GM18951 (cell line): ENCODE data around the gene TERB1.

Experiments
- POLR2A ChIP-seq: IDR thresholded peaks from 4 replicates; pipeline ENCODE4 v1.6.1; 2011; ENCODE audit warnings: mild to moderate bottlenecking; ENCODE audit not compliant: insufficient read length, insufficient read depth; ENCODE audit errors: extremely low read depth
- in situ Hi-C: fragments of 300-500 bp; cut with MboI; formaldehyde crosslinking; loops from one replicate; pipeline ENCODE4 v1.12.0; 2022; ENCODE audit warnings: low sequenced_read_pairs, mixed read lengths, inconsistent platforms; ENCODE audit not compliant: unreplicated experiment

Gene TERB1

GRCh38 chr16:66801320-66802105 lies at the start of gene TERB1:
TSS of gene TERB1 (minus strand) at chr16:66801584. CDS start at chr16:66796798, 4,786 bp downstream.
- TF ChIP-seq POLR2A = no peak
- in situ Hi-C loops = no loop called here

GRCh38 chr16:66850115-66850815 lies 48.9 kb upstream of the TERB1 start:
- no peak for TF ChIP-seq POLR2A
- in situ Hi-C loops = loop anchor here (25.0 kb wide), 1 partner anchor 438 kb away; no protein-coding TSS in a partner anchor

DNA sequence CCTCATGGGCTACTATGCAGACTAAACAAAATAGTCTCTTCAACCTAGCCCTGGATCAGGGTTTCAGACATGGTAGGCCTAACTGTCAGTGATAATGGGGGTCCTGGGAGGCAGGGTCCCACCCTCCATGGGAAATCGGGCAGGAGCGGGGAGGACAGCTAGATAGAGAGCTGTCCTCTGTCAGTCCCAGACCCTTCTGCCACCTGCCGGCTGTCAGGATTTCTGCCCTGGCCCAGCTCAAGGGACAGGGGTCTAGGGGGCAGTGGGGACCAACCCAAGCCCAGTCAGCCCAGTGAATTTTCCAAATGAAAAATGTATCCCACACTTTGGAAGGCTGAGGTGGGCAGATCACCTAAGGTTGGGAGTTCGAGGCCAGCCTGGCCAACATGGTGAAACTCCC lies 48.2 kb upstream of the TERB1 start:
- TF ChIP-seq POLR2A = no peak
- in situ Hi-C loops = no loop called here

- no peak for TF ChIP-seq POLR2A
- in situ Hi-C loops = no loop called here
Observed at GRCh38 chr16:66849021-66849420, 47.6 kb upstream of the TERB1 start.

GRCh38 chr16:66848172-66848571 lies 46.8 kb upstream of the TERB1 start:
- no peak for TF ChIP-seq POLR2A
- in situ Hi-C loops = no loop called here

DNA sequence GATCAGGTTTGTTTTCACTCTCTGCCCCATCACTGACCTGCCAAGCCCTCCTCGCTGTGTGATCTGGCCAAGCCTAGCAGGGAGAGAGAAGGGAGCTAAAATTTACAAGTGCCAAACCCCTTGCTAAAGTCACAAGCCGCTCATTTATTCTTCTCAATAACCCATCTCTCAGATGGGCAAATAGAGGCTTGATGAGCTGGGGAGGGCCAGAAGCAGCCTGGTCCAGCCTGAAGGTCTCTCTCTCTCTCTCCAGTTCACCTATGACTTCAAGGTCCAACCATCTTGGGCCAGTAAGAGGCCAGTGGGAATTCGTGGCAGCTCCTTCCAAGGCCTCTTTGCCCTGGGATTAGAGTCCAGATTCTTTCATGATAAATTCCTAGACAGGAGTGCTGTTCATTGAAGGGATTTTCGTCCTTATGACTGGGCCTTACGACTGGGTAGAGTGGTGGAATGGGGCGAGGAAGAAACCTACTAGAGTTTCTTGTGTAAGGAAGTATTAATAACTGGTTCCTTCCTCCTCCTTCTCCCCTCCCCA lies 46.2 kb upstream of the TERB1 start:
- in situ Hi-C loops = no loop called here
- TF ChIP-seq POLR2A = no peak

- TF ChIP-seq POLR2A = no peak
Observed at GRCh38 chr16:66846831-66847230, 45.4 kb upstream of the TERB1 start.

GRCh38 chr16:66846266-66846665 lies 44.9 kb upstream of the TERB1 start:
- in situ Hi-C loops = no loop called here
- TF ChIP-seq POLR2A = no peak

More at GRCh38 chr16:66846831-66847230, 45.4 kb upstream of the TERB1 start:
- in situ Hi-C loops = no loop called here

DNA sequence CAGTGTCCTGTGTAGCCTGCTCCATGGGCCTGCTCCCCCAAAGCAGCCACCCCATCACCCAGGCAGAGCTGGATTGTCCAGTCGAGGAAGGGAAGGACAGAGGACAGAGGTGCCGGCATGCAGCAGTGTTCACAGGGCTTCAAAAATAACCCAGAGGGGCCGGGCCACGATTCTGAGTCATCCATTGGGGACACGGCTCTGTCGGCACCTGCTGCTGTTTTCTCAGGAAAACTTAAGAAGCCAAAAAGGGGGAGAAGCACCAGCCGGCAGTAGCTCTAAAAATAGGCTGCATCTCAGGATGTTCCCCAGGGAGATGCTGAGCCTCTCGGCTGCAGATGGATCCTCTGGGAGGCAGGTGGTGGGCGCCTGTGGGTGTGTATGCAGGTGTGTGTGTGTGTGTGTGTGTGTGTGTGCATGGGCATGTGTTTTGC lies 44.4 kb upstream of the TERB1 start:
- in situ Hi-C loops = no loop called here
- no peak for TF ChIP-seq POLR2A

DNA sequence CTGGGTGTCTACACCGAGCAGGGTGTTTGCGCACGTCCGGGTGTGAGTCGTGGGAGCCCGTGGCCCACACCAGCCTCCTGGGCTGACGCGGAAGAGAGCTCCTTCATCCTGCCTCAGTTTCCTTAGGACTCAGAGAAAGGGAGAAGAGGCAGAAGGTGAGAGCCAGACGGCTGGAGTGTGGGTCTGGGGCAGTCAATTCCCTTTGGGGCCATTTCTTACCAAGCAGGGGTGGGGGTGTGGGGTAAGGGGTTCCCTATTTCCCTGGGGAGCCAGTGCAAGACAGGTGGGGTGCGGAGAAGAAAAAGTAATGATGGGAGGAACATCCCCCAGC lies 43.7 kb upstream of the TERB1 start:
- no peak for TF ChIP-seq POLR2A
- in situ Hi-C loops = no loop called here

- in situ Hi-C loops = no loop called here
- TF ChIP-seq POLR2A = no peak
Observed at GRCh38 chr16:66844342-66845079, 43.1 kb upstream of the TERB1 start, which contains the start of gene CA7. TSS of gene CA7 (plus strand) at chr16:66844414. CDS start at chr16:66844488, 74 bp downstream.

DNA sequence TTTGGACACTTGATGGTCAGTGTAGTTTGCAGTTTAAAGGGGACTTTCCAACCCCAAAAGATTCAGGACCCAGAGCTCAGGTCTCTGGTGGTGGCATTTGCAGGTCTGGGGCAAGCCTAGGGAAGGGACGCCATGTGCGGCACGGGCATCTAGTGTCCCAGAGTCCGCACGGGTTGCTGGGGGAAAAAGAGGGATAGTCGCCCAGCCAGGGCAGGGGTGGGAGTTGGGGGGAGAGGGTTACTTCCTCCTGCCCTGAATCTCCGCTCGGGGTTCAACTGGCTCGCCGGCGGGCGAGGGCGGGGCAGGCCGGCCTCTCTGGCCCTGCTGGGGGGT lies 42.6 kb upstream of the TERB1 start:
- no peak for TF ChIP-seq POLR2A
- in situ Hi-C loops = no loop called here

- in situ Hi-C loops = no loop called here
- no peak for TF ChIP-seq POLR2A
Observed at GRCh38 chr16:66843191-66843590, 41.8 kb upstream of the TERB1 start.
